ENCODE measurements around the gene MRPL44.

The MRPL44 gene

DNA sequence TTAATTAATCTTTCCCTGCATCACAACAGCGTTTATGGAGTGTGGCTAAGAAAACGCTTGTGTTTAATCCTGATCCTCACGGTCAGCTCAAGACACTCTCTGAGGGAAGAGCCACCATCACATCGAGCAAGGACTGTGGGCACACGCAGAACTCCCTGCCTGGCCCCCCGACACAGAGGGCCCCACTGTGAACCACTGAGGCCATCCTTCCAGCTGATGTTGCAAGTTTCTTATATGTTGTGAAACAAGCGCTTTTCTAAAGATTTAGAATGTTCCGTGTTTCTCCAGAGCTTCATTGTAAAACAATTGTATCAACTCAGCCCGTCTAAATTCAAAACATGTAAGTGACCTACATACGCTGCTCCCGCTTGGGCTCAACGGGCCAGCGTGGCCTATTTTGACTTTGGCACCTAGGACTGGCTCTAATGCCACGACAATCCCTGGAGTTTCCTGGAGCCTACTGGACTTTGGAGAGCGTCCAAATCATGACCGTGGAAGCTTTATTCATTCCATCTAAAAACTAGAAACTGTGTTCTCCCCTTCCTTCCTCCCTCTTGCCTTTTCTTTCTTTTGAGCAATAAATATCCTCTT lies 46.9 kb downstream of the MRPL44 start:
- CTCF ChIA-PET: interaction anchor here (1.3 to 8.3 kb wide), 4 partner anchors 9 to 279 kb away, joined by 4 to 99 read pairs (median 12); no protein-coding TSS in a partner anchor
- POLR2A ChIA-PET: no interaction called here
- no peak overlapping the region for H3K4me3 ChIP-seq (ENCODE audit: low read depth, low read length)
- DNase-seq (ENCODE audit: low read depth, low spot score): no peak
- TF ChIP-seq, protein P1, sequence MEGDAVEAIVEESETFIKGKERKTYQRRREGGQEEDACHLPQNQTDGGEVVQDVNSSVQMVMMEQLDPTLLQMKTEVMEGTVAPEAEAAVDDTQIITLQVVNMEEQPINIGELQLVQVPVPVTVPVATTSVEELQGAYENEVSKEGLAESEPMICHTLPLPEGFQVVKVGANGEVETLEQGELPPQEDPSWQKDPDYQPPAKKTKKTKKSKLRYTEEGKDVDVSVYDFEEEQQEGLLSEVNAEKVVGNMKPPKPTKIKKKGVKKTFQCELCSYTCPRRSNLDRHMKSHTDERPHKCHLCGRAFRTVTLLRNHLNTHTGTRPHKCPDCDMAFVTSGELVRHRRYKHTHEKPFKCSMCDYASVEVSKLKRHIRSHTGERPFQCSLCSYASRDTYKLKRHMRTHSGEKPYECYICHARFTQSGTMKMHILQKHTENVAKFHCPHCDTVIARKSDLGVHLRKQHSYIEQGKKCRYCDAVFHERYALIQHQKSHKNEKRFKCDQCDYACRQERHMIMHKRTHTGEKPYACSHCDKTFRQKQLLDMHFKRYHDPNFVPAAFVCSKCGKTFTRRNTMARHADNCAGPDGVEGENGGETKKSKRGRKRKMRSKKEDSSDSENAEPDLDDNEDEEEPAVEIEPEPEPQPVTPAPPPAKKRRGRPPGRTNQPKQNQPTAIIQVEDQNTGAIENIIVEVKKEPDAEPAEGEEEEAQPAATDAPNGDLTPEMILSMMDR (IDR thresholded peaks at IDR 0.05; ENCODE audit: insufficient read depth, low read length, missing control alignments): no peak

DNA sequence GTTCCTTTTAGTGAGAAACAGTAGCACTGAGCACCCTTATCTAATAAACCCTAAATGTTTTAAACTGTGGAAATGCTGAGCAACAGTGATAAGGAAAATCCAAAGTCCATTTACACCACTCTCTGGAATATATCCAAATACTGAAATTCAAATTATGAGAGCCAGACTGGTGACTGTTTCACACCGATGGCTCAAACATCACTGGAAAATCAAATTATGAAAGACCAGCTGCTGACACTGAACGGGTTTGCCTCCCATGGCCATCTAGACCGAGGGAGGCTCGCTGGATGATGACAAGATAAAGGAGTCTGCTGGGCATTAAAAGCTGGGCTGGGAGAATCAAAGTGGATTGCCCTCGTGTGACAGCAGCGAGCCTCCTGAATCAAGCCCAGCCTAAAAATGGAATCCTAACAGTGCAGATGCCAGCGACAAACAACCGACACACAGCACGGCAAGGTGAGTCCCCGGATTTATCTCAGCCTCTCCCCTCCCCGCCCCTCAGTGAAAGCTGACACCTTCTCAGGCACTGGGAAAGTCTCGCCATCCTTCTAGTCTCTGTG lies 51.5 kb downstream of the MRPL44 start:
- TF ChIP-seq, protein P1 (IDR thresholded peaks at IDR 0.05; ENCODE audit: insufficient read depth, low read length, missing control alignments): no peak
- ChIA-PET CTCF (interaction anchor here (1.2 to 8.3 kb wide), 5 partner anchors 8 to 361 kb away, joined by 3 to 99 read pairs (median 7); no protein-coding TSS in a partner anchor), POLR2A (no interaction called here)
- DNase-seq (ENCODE audit: low read depth, low spot score): no peak
- H3K4me3 ChIP-seq (ENCODE audit: low read depth, low read length): no peak overlapping the region

GRCh38 chr2:224009605-224010315 lies 52.5 kb downstream of the MRPL44 start:
- TF ChIP-seq, protein P1 (IDR thresholded peaks at IDR 0.05; ENCODE audit: insufficient read depth, low read length, missing control alignments): no peak
- DNase-seq (ENCODE audit: low read depth, low spot score): no peak
- ChIA-PET POLR2A (no interaction called here), CTCF (interaction anchor here (1.2 to 8.3 kb wide), 5 partner anchors 7 to 360 kb away, joined by 3 to 99 read pairs (median 7); no protein-coding TSS in a partner anchor)
- H3K4me3 ChIP-seq (ENCODE audit: low read depth, low read length): no peak overlapping the region

DNA sequence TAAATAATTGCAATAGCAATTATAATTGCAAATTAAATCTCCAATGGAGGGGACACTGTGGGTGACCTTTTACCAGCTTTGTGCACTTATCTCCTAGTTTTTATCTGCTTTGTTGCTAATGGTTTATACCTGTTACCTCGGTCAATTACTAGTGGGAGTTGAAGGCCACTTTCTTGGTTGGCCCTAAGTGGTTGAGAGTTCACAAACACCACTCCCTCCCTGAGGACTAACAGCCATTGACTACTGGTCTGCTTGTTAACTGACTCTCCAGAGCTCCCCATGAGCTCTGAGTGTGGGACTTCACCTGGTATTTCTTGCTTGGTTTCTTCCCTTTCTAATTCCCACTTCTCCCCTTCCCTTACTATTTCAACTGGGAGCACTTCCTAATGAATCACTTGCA lies 54.6 kb downstream of the MRPL44 start:
- no peak for DNase-seq (ENCODE audit: low read depth, low spot score)
- H3K4me3 ChIP-seq (ENCODE audit: low read depth, low read length): no peak overlapping the region
- ChIA-PET CTCF (interaction anchor here (1.2 kb wide), 1 partner anchor 13 kb away, joined by 3 read pairs; no protein-coding TSS in a partner anchor), POLR2A (no interaction called here)
- TF ChIP-seq, protein P1 (IDR thresholded peaks at IDR 0.05; ENCODE audit: insufficient read depth, low read length, missing control alignments): no peak

DNA sequence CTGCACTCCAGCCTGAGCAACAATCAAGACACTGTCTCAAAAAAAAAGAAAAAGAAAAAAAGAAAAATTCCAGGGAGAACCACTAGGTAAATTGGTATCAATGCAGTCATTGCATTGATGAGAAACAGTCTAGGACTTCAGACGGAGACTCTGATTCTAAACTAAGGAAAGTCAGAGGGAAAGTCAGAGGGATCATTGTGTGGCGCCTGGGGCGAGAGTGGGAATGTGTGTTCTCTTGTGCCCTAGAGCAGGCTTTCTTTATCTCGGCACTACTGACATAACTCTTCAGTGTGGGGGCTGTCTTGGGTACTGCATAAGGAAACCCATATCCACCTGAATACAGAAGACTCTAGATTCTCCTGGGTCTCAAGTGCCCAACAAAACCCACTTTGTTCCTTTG lies 57.1 kb downstream of the MRPL44 start:
- TF ChIP-seq, protein P1 (IDR thresholded peaks at IDR 0.05; ENCODE audit: insufficient read depth, low read length, missing control alignments): no peak
- POLR2A ChIA-PET: no interaction called here
- CTCF ChIA-PET: interaction anchor here (2.0 to 2.1 kb wide), 2 partner anchors 21 to 269 kb away, joined by 5 to 11 read pairs; no protein-coding TSS in a partner anchor
- no peak for DNase-seq (ENCODE audit: low read depth, low spot score)
- no peak overlapping the region for H3K4me3 ChIP-seq (ENCODE audit: low read depth, low read length)

GRCh38 chr2:224016963-224017362 lies 59.7 kb downstream of the MRPL44 start:
- H3K4me3 ChIP-seq (ENCODE audit: low read depth, low read length): no peak overlapping the region
- POLR2A ChIA-PET: no interaction called here
- CTCF ChIA-PET: interaction anchor here (1.0 to 4.0 kb wide), 4 partner anchors 8 to 270 kb away, joined by 3 to 13 read pairs (median 6); no protein-coding TSS in a partner anchor
- no peak for DNase-seq (ENCODE audit: low read depth, low spot score)
- TF ChIP-seq, protein P1 (IDR thresholded peaks at IDR 0.05; ENCODE audit: insufficient read depth, low read length, missing control alignments): no peak

Measured in AG04449 (cell line).